PC-3 (cell line): ENCODE results near the gene SLC8A1.

Experiments used
- CTCF ChIP-seq: fragments of 300-600 bp; sonication (generic); conservative IDR thresholded peaks from 2 replicates; pipeline ENCODE4 v1.5.1; 2017; ENCODE audit warnings: antibody characterized with exemption, low read depth, mild to moderate bottlenecking, low read length
- EZH2phosphoT487 ChIP-seq: fragments of 300-600 bp; sonication (generic); IDR thresholded peaks from 2 replicates; pipeline ENCODE4 v1.6.1; 2018; ENCODE audit warnings: mild to moderate bottlenecking, antibody characterized with exemption, low read length, borderline replicate concordance

DNA sequence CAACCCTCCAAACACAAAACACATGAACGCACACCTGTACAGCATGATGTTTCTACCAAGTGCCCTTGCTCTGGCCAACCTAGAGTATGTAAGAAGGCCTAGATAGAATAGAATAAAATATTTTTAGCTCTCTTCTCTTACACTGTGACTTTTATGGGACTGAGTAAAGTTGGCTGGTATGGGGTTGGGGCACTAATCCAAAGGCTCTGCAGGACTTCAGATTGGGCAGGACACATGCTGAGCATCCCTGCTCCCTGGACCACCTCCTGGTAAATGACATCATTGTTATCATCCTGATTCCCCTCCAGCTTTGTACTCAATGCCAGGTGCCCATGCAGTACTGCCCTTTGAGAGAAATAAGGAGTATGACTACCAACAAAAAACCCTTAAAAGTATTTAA lies 322.2 kb downstream of the SLC8A1 start:
- no peak for TF ChIP-seq CTCF
- TF ChIP-seq EZH2phosphoT487 = no peak
